Osteoblast (primary cell): ENCODE measurements around the gene PDGFB. TPM values are rescaled to one million over a fixed set of nuclear protein-coding genes. Genes with fewer than 3 reads are reported as not detected.

Experiments used
- DNase-seq: peaks from one replicate; pipeline ENCODE4 v3.0.0; 2011; ENCODE audit warnings: low spot score, mixed read lengths; ENCODE audit not compliant: insufficient read length; ENCODE audit errors: missing footprints
- H2AFZ ChIP-seq: 2 replicates; pipeline ENCODE4 v1.6.0; 2011; ENCODE audit warnings: mild to moderate bottlenecking, low read length
- H3K27ac ChIP-seq: 2 replicates; pipeline ENCODE4 v1.5.1; 2011; ENCODE audit warnings: mild to moderate bottlenecking, low read depth, low read length, moderate library complexity
- H3K27me3 ChIP-seq: 2 replicates; pipeline ENCODE4 v1.6.0; 2012; ENCODE audit warnings: mild to moderate bottlenecking, control low read depth, inconsistent platforms, low read length, moderate library complexity; ENCODE audit not compliant: insufficient read depth
- H3K36me3 ChIP-seq: 2 replicates; pipeline ENCODE4 v1.5.1; 2011; ENCODE audit warnings: mild to moderate bottlenecking, low read length, control low read depth, moderate library complexity; ENCODE audit not compliant: insufficient read depth
- H3K4me1 ChIP-seq: 2 replicates; pipeline ENCODE4 v1.5.1; 2011; ENCODE audit warnings: mild to moderate bottlenecking, low read length, control low read depth, moderate library complexity; ENCODE audit not compliant: insufficient read depth
- H3K4me2 ChIP-seq: 2 replicates; pipeline ENCODE4 v1.6.0; 2011; ENCODE audit warnings: mild to moderate bottlenecking, low read length; ENCODE audit not compliant: insufficient read depth
- H3K4me3 ChIP-seq: fragments of 200-600 bp; sonication (generic); 3 replicates; pipeline ENCODE4 v1.5.1; 2012; ENCODE audit warnings: mild to moderate bottlenecking, low read length, inconsistent platforms; ENCODE audit not compliant: insufficient read depth
- H3K79me2 ChIP-seq: 2 replicates; pipeline ENCODE4 v1.6.0; 2012; ENCODE audit warnings: mild to moderate bottlenecking, low read length, control low read depth, inconsistent platforms; ENCODE audit not compliant: insufficient read depth
- H3K9me3 ChIP-seq: 2 replicates; pipeline ENCODE4 v1.5.1; 2011; ENCODE audit warnings: low read depth, low read length, control low read depth
- H4K20me1 ChIP-seq: 2 replicates; pipeline ENCODE4 v1.6.0; 2012; ENCODE audit warnings: mild to moderate bottlenecking, low read length, control low read depth; ENCODE audit not compliant: insufficient read depth
- CTCF ChIP-seq: IDR thresholded peaks from 2 replicates; pipeline ENCODE4 v1.5.1; 2011; ENCODE audit warnings: mild to moderate bottlenecking, low read depth, low read length, moderate library complexity; ENCODE audit errors: extremely low read depth
- total RNA-seq: library from RNA; depleted of rRNA; stranded (reverse); fragments of >200 nt; gene quantifications from 2 replicates; pipeline ENCODE4 v1.2.3, GENCODE V29; 2012

Gene PDGFB
- total RNA-seq, 1 donor: under 0.01 TPM

GRCh38 chr22:39254122-39254521 lies 9.3 kb upstream of the PDGFB start:
- Histone ChIP-seq H4K20me1 (no peaks in the 10 kb centered on the region), H3K4me2 (no peak overlapping the region), H3K79me2 (no peaks in the 10 kb centered on the region), H3K9me3 (no peaks in the 10 kb centered on the region), H3K27ac (peak overlapping the region; percentile 68), H3K4me3 (no peak overlapping the region), H3K4me1 (peaks cover 33% of the 10 kb centered on the region), H2AFZ (no peak overlapping the region), H3K36me3 (no peaks in the 10 kb centered on the region), H3K27me3 (no peaks in the 10 kb centered on the region)
- TF ChIP-seq CTCF: no peak
- no peak for DNase-seq

- Histone ChIP-seq H3K4me3 (no peak overlapping the region), H2AFZ (no peak overlapping the region)
- TF ChIP-seq CTCF: no peak
These were observed 8.8 kb upstream of the PDGFB start for GRCh38 chr22:39253435-39254070.

GRCh38 chr22:39252461-39253434 lies 8.0 kb upstream of the PDGFB start:
- Histone ChIP-seq H3K4me3 (peak overlapping the region; percentile 13), H3K9me3 (no peaks in the 10 kb centered on the region), H3K36me3 (no peaks in the 10 kb centered on the region), H3K4me2 (peak overlapping the region; percentile 24), H3K4me1 (peaks cover 33% of the 10 kb centered on the region), H3K79me2 (no peaks in the 10 kb centered on the region), H2AFZ (no peak overlapping the region), H3K27ac (no peak overlapping the region), H4K20me1 (no peaks in the 10 kb centered on the region), H3K27me3 (no peaks in the 10 kb centered on the region)
- DNase-seq: no peak
- TF ChIP-seq CTCF: no peak

More at GRCh38 chr22:39253435-39254070, 8.8 kb upstream of the PDGFB start:
- Histone ChIP-seq H3K79me2 (no peaks in the 10 kb centered on the region), H3K27ac (peak overlapping the region; percentile 45), H3K4me1 (peaks cover 33% of the 10 kb centered on the region), H3K9me3 (no peaks in the 10 kb centered on the region), H3K4me2 (peak overlapping the region; percentile 43), H3K27me3 (no peaks in the 10 kb centered on the region), H3K36me3 (no peaks in the 10 kb centered on the region), H4K20me1 (no peaks in the 10 kb centered on the region)
- peak; percentile 97 for DNase-seq
